ENCODE measurements around the gene KIAA0232.
"Not testable (repeated sequence)": the region's sequence is repeated elsewhere in the genome, so short reads cannot be mapped to it uniquely, and the experiment has no call there.

The KIAA0232 gene

GRCh38 chr4:6754481-6755087 lies 27.9 kb upstream of the KIAA0232 start:
- no peak for DNase-seq (ENCODE audit: low spot score)

DNA sequence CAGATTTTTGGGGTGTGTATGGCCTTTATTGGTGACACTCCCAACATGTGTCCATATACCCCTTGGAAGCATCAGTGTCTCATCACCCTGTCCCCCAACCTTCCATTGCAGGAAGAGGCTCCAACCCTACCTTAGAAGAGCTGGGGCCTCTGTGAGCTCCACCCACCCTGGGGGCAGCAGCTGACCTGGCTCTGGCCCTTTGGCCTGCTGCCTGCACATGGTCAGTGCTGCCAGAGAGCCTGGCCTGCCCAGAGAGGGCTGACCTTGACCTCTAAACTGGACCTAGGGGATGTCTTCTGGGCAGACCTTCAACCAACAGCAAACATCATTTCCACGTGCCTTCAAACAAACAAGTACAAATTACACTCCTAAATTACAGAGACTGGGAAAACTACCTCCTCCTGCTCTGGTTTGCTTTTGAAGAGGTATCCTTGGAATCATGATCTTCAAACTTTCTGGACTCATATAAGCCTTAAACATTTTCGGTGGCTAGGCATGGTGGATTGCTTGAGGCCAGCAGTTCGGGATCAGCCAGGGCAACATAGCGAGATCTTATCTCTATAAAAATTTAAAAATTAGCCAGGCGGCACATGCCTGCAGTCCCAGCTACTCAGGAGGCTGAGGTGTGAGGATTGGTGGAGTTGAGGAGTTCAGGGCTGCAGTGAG lies 27.3 kb upstream of the KIAA0232 start:
- DNase-seq (ENCODE audit: low spot score), result no peak

GRCh38 chr4:6756345-6756744 lies 26.2 kb upstream of the KIAA0232 start:
- not testable (repeated sequence) for DNase-seq (ENCODE audit: low spot score)

- DNase-seq (ENCODE audit: low spot score), result no peak
These were observed 23.8 kb upstream of the KIAA0232 start for GRCh38 chr4:6758728-6759127.

DNA sequence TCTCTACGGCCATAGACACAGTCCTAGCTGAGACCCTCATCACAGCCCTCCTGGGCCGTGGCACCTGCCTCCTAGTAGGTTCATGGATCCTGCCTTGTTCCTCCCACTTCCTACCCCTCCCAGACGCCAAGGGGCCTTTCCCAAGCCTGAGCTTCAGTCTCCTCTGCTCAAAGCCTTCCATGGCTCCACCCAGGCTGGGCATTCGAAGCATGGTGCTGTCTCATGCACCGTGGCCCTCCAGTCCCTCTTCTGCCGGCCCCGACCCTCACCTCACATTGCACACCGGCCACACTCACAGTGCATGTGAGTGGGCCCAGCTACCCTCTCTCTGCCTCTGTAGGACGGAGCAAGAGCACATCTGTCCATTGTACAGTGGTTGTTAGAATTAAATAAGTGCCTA lies 21.7 kb upstream of the KIAA0232 start:
- DNase-seq (ENCODE audit: low spot score), result no peak

GRCh38 chr4:6761649-6762615 lies 20.6 kb upstream of the KIAA0232 start:
- peak; percentile 69 for DNase-seq (ENCODE audit: low spot score)

GRCh38 chr4:6763330-6763851 lies 19.1 kb upstream of the KIAA0232 start:
- DNase-seq (ENCODE audit: low spot score), result no peak

GRCh38 chr4:6764976-6765620 lies 17.4 kb upstream of the KIAA0232 start:
- no peak for DNase-seq (ENCODE audit: low spot score)

- DNase-seq (ENCODE audit: low spot score), result no peak
These were observed 16.8 kb upstream of the KIAA0232 start for GRCh38 chr4:6765703-6766102.

GRCh38 chr4:6767386-6767747 lies 15.2 kb upstream of the KIAA0232 start:
- DNase-seq (ENCODE audit: low spot score), result no peak

GRCh38 chr4:6767748-6768538 lies 14.6 kb upstream of the KIAA0232 start:
- no peak for DNase-seq (ENCODE audit: low spot score)

GRCh38 chr4:6768539-6768905 lies 14.0 kb upstream of the KIAA0232 start:
- no peak for DNase-seq (ENCODE audit: low spot score)

DNA sequence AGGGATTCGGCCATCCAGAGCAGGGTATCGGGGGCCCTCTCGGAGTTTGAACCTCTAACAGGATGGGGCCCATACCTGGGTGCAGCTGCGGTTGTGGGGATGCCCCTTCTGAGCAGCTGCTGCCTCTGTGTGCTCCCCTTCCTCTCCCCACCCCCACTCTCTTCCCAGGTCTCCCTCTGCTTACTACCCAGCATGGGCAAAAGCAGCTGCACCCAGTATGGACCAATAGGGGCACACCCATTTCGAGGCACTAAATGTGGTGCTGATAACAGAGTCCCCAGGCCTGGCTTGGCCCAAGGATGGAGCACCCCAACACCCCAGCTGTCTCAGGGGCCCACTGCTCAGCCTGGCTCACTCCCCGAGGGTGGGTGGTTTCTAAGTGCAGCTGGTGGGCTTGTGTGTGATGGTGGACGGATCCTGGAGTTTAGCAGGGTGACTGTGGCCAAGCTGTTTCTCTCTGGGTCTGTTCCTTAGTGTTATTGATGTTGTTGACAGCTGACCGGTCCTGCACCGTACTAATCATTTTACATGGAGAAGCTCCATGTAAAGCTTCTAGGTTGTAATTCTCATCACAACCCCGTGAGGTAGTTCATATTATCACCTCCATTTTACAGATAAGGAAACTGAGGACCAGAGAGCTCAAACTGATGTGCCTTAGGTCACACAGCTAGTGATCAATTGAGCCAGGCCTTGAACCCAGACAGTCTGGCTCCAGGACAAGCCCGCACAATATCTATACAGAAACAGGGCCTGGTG lies 13.1 kb upstream of the KIAA0232 start:
- no peak for DNase-seq (ENCODE audit: low spot score)

GRCh38 chr4:6769989-6770420 lies 12.5 kb upstream of the KIAA0232 start:
- DNase-seq (ENCODE audit: low spot score), result no peak

- no peak for DNase-seq (ENCODE audit: low spot score)
These were observed 11.8 kb upstream of the KIAA0232 start for GRCh38 chr4:6770581-6771228.

- DNase-seq (ENCODE audit: low spot score), result no peak
These were observed 11.3 kb upstream of the KIAA0232 start for GRCh38 chr4:6771229-6771671.

DNA sequence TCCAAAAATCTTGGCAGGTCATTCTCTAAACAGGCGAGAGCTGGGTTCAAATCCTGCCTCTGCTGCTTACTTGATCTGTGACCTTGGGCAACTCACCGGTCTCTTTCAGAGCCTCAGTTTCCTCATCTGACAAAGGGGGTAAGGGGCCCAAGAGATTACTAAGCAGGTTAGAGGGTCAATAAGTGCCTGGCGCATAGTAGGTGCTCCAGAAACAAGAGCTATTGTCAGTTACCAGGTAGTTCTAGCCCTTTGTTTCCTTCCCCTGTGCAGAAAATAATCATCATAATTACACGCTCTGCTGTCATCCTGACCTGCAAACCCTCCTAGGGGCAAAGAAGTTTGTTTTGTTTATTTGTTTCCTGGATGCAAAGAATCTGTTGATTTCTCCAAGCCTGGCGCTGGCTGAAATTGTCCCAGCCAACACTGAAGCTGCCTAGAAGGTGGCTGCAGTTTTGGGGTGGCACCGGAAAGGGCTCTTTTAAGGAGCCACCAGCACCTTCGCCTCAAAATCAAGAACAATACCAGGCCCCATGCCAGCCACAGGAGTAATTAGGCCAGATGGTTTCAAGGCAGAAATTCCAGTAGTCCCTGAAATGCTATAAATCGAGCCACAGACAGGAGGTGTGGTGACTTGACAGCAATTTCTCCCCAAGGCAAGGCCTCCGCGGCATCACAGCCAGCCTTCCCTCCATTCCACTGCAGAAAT lies 10.2 kb upstream of the KIAA0232 start:
- DNase-seq (ENCODE audit: low spot score), result no peak

DNA sequence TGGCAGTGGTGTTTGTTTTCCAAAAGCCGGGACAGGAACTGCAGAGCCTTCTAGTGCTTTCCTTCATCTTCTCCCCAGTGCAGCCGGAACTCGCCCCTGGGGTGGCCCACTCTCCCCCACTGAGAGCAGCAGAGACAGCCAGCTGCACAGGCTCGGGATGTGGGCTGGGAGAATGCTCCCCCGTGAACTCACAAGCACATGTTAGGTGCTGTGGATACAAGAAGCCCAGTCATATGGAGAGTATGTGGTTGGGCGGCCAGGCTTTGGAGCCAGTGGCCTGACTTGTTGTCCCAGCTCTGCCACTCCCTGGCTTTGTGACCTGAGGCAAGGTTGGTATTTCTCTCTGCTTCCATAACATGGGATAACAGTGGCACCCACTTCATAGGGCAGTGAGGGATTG lies 9.4 kb upstream of the KIAA0232 start:
- DNase-seq (ENCODE audit: low spot score), result no peak

Data from globus pallidus (tissue), 1 donor.